NT2/D1 (cell line): Measurements from ENCODE around the gene STAT5B.

ENCODE experiments used
- YY1 ChIP-seq: IDR thresholded peaks from 2 replicates; pipeline ENCODE4 v1.6.1; 2011; ENCODE audit not compliant: insufficient read length, insufficient read depth
- ZNF274 ChIP-seq: IDR thresholded peaks from 2 replicates; pipeline ENCODE4 v1.6.1; 2011; ENCODE audit warnings: mild to moderate bottlenecking, low read depth, low read length

GRCh38 chr17:42253578-42253977 lies 22.6 kb downstream of the STAT5B start:
- TF ChIP-seq YY1: no peak
- TF ChIP-seq ZNF274: no peak
